GM19468 (cell line): ENCODE results near the gene COA1.
"Not testable (repeated sequence)": the region's sequence is repeated elsewhere in the genome, so short reads cannot be mapped to it uniquely, and the experiment has no call there.

Source experiments
- ATAC-seq: cut with Tn5 transposase; IDR thresholded peaks from one replicate; pipeline ENCODE4 v1.9.1; 2021; ENCODE audit warnings: mild to moderate bottlenecking, moderate library complexity, moderate number of reproducible peaks; ENCODE audit not compliant: unreplicated experiment; ENCODE audit errors: extremely low read depth

The COA1 gene

DNA sequence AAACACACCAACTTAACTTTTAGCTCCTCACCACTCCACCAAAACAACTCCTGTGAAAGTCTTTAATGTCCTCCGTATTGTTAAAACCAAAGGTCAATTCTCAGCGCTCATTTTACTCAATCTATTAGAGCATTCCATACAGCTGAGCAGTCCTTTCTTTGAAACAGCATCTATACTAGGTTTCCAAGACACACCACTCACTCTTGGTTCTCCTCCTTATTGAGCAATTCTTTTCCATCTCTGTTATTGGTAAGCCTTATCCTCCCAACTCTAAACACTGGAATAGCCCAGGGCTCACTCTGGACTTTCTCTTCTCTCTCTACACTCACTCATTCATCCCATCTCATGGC, 34.9 kb downstream of the COA1 start:
- ATAC-seq = no peak

GRCh38 chr7:43693687-43694398, 35.5 kb downstream of the COA1 start:
- no peak for ATAC-seq

DNA sequence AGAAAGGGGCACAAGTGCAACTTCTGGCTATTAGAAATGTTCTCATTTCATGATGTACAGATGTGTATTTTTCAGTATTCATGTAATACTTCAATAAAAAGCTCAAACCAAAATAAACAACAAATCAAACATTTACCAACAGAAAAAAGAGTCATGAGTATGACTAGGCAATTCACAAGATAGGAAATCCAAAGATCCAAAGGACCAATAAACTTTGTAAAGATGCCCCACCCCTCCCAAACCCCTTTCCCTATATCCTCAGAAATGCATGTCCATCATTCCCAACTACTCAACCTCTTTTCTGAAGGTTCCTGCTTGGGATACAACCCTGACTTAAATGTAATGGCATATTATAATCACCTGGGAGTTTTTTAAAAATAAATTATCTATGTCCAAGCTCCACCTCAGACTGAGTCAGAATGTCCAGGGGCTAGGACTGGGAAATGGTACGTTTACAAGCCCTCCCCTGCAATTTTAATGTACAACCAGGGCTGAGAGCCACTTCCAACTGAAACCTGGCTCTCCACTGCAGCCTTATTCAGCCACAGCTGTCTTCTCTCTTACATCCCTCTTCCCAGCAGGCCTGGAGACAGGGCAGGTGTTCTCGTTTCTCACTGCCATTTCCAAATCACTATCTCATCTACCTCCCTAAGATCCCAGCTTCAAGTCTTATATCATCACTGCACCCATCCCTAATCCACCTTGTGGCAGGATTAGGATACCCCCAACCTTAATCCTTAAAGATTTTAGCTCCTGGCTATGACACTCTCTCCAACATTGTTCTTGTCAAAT, 36.5 kb downstream of the COA1 start:
- ATAC-seq = no peak

DNA sequence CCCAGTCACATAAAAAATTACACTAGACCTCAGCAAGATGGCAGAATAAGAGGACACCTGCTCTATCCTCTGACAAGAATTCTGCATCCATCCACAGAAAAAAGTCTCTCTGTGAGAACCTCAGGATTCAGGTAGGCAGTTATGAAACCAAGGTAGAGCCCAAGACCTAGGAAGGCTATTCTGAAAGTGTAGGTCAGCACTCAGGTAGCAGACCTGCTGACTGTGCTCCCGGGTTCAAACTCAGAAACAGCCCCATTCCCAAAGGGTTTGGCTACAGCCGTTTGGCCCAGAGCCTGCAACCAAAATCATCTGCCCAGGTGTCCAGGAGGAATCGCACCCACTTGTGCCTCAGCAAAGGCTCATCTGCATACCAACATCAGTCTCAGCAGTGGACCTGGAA, 37.7 kb downstream of the COA1 start:
- ATAC-seq = no peak

DNA sequence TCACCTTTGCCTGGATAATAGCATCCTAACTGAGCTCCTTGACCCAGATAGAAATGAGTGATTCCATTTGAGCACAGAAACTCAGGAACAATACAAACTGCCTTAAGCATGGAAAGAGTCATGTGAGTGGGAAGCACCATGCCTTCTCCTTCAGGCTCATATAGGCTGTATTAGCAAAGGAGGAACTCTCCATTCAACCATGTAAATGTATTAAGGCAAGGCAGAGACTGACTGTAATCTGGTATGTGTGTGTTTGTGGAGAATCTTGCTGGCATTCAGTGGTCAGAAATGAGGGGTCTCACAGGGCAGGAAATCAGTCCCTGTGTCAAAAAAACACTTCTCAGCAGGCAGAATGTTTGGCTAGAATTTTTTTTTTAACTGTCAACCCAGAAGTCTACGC, 40.2 kb downstream of the COA1 start:
- no peak for ATAC-seq

DNA sequence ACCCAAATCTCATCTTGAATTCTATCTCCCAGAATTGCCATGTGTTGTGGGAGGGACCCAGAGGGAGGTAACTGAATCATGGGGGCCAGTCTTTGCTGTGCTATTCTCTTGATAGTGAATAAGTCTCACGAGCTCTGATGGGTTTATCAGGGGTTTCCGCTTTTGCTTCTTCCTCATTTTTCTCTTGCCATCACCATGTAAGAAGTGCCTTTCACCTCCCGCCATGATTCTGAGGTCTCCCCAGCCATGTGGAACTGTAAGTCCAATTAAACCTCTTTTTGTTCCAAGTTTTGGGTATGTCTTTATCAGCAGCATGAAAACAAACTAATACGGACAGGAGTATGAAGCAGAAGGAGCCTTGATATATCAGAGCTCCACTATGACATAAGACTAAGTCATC, 41.5 kb downstream of the COA1 start:
- ATAC-seq = not testable (repeated sequence)

DNA sequence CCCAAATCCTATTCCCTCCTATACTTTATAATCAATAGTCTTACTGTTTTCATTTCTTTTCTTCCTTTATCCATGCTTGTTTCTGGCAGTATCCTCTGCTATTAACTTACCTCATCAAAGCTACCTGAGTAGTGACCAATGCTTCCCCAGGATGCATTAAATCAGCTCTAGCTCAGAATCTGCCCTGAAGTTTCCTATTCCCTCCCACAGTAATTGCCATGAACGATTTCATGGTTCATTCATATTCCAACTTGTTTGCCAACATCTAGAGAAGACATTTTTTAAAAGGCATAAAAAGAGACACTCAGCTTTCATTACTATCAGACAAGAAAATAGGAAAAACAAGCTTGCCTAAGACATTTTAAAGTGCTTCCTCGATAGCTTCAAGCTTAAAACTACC, 42.3 kb downstream of the COA1 start:
- ATAC-seq = no peak

DNA sequence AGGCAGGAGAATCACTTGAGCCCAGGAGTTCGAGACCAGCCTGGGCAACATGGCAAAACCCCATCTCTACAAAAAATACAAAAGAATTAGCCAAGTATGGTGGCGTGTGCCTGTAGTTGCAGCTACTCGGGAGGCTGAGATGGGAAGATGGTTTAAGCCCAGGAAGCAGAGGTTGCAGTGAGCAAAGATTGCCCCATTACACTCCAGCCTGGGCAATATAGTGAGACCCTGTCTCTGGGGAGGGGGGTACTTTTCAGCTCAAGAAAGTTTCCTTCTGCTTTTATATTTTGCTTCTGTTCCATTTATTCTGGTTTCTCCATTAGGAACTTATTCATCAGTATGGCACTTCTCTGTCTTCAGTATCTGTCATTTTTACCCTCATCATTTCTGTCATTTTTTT, 48.6 kb downstream of the COA1 start:
- ATAC-seq = no peak

- ATAC-seq = no peak
Observed at GRCh38 chr7:43679210-43680068, 49.9 kb downstream of the COA1 start.

- no peak for ATAC-seq
Observed at GRCh38 chr7:43678315-43678714, 51.0 kb downstream of the COA1 start.

- no peak for ATAC-seq
Observed at GRCh38 chr7:43677864-43678263, 51.5 kb downstream of the COA1 start.

GRCh38 chr7:43674559-43675436, 54.5 kb downstream of the COA1 start:
- ATAC-seq = no peak

DNA sequence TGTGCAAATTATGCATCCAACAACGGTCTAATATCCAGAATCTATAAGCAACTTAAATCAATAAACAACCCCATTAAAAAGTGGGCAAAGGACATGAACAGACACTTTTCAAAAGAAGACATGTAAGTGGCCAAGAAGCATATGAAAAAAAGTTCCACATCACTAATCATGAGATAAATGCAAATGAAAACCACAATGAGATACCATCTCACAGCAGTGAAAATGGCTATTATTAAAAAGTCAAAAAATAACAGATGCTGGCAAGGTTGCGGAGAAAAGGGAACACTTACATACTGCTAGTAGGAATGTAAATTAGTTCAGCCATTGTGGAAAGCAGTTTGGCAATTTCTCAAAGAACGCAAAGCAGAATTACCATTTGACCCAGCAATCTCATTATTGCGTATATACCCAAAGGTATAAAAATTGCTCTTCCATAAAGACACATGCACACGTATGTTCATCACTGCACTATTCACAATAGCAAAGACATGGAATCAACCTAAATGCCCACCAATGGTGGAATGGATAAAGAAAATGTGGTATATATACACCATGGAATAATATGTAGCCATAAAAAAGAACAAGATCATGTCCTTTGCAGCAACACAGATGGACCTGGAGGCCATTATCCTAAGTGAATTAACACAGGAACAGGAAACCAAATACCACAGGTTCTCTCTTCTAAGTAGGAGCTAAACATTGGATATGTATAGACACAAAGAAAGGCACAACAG, 55.9 kb downstream of the COA1 start:
- not testable (repeated sequence) for ATAC-seq

DNA sequence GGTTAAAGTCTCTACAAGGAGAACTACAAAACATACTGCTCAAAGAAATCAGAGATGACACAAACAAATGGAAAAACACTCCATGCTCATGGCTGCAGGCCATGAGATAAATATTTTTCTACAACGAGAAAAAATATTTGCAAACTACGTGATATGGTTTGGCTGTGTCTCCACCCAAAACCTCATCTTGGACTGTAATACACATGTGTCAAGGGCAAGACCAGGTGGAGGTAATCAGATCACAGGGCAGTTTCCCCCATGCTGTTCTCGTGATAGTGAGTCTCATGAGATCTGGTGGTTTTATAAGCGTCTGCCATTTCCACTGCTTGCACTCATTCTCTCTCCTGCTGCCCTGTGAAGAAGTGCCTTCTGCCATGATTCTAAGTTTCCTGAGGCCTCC, 57.8 kb downstream of the COA1 start:
- ATAC-seq = no peak

DNA sequence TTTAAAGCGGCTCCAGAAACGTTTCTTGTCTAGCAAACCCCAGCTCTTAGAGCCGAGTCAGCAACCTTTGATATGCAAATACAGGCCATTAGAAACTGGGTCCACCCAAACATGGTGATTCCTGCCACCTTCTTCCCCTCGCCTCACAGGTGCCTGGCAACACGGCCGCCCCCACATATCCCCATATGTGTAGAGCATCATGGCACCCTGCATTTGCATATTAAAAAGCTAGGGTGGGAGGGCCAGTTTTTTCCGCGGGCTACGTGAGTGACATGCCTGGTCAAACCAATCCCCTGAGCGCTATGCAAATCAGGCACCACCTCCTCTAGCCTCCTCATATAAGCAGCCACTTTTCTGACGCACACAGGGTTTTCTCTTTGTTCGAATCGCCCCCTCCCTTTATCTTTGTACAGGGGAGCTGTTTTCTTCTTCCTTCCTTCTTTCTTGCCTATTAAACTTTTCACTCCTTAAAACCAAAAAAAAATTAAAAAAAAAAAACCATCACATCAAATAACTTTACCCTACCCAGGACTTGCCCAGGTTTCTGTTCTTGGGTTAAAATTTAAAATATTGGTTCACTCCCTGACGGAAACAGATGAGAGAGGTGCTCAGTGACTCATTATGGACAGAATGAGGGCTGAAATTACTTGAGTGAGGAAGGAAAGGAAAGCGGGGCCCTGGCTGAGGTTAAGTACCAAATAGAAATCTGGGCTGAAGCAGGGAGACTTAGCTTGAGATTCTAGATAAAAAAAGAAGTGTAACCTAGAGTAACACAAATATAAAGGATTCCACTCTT, 59.8 kb downstream of the COA1 start:
- ATAC-seq = no peak

- no peak for ATAC-seq
Observed at GRCh38 chr7:43668035-43668434, 61.3 kb downstream of the COA1 start.

- ATAC-seq = no peak
Observed at GRCh38 chr7:43666938-43667337, 62.4 kb downstream of the COA1 start.

GRCh38 chr7:43664681-43665080, 64.6 kb downstream of the COA1 start:
- no peak for ATAC-seq

DNA sequence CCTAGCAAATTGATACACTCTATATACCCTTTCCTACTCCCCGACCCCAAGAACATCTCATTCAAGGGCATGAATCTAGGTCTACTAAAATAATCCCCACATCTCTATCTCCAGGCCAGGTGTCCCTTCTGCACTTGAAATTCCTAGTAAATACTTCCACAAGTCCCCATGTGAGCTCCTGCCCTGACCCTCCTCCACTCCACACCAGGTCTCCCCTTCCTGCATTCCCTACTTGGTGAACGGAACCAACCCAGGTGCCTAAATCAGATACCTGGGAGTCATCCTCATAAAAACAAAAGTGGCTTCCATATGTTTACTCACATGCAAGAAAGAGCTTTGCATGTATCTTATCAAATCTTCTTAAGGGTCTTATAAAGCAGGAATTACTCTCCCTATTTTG, 69.2 kb downstream of the COA1 start:
- ATAC-seq = no peak
